GM08714 (cell line): Measurements from ENCODE around the gene PCYT1A.

Source experiments
- H3K4me3 ChIP-seq: fragments of 200-500 bp; sonication (Bioruptor generic); 2 replicates; pipeline ENCODE4 v1.5.1; 2014; ENCODE audit warnings: mild to moderate bottlenecking, low read length, inconsistent platforms
- ZNF274 ChIP-seq: IDR thresholded peaks from 2 replicates; pipeline ENCODE4 v1.6.1; 2012; ENCODE audit warnings: mild to moderate bottlenecking, low read depth, low read length

PCYT1A gene

DNA sequence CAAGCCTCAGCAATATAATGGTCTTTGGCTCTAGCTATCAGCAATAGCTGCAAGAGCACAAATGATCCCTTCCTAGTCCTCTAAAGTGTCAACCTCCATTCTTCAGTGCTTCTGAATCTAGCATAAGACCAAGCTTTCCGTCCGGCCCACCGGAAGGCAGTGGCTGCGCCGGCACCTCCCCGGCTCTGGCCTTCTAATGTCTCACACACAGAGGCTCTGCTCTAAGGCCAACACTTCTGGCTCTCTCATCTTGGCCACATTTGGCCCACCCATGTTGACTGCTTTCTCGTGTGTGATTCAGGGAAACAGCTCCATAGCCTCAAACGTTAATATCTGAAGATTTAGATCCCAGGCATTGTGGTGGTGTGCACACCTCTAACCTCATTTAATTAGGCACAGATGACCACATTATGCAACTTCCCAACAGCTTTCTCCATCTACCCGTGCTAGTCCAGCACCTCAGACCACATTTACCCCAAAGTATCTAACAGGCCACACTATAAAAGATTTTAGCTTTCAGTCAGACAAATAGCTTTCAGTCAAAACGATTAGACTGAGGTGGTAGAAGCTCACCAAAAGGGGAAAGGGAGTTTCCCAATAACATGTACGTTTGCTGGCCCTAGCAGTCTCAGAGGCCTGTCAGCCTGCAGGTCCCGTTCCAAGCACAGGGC, 51.9 kb downstream of the PCYT1A start:
- H3K4me3 ChIP-seq: no peak overlapping the region
- no peak for TF ChIP-seq ZNF274

GRCh38 chr3:196232882-196233251, 54.7 kb downstream of the PCYT1A start:
- no peak for TF ChIP-seq ZNF274
- no peak overlapping the region for H3K4me3 ChIP-seq

DNA sequence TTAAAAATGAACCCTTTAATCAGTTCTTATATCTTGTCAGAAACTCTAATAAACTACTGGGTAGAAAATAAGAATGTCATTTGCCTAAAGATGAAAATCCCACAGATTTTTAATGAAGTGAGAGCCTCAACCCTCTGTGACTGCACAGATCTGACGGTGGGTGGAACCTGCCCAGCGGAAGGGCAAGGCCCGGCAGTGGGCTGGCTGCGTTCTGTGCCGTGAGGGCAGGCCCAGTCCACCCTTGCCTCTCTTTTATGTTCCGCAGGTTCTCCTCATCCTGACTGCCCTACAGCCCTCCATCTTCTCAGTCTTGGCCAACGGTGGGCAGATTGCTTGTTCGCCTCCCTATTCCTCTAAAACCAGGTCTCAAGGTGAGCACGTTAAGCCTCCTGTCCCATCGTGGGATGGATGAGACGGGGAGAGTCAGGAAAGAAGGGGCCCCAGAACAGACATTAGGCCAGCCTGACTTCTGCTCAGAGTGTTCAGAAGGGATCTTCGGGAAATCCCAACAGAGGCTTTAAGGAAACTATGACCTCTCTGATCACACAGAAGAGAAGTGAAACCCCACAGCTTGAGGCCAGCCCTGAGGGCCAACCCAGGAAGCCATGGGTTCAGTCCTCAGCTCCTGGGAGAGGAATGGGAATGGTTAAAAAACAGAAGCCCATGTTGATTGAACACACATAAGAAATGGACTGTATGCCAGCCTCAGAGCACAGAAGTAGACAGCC, 55.2 kb downstream of the PCYT1A start:
- TF ChIP-seq ZNF274: no peak
- no peak overlapping the region for H3K4me3 ChIP-seq

DNA sequence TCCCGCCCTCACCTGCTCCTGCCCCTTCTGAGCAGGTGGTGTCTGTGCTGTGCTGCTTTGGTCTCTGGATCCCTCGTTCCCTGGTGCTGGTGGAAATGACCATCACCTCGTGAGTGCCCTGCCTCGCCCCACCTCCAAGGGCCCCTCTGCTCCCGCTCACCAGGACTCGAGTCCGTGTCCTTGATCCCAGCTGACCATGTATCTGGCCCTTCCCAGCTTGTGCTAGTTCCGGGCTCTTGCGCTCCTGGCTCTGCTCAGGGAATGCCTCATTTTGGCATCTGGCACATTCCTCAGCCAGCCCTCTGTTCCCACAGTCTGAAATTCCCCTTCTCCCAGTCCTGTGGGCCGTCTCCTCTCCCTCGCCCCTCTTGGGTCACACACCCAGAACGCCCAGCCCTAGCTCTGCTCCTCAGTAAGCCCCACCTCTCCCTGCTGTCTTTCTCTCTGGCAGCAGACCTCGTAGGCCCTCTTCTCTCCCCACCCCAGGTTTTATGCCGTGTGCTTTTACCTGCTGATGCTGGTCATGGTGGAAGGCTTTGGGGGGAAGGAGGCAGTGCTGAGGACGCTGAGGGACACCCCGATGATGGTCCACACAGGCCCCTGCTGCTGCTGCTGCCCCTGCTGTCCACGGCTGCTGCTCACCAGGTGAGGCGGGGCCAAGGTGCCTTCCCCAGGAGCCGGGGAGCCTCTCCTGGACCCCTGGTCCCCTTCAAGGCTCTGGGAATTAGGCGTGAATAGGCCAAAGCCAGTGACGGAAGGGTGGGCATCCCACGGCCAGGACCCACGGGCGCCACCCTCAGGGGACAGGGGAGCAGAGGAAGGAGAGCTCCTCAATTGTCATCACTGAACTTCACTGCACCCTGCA, 59.7 kb downstream of the PCYT1A start:
- H3K4me3 ChIP-seq: no peak overlapping the region

DNA sequence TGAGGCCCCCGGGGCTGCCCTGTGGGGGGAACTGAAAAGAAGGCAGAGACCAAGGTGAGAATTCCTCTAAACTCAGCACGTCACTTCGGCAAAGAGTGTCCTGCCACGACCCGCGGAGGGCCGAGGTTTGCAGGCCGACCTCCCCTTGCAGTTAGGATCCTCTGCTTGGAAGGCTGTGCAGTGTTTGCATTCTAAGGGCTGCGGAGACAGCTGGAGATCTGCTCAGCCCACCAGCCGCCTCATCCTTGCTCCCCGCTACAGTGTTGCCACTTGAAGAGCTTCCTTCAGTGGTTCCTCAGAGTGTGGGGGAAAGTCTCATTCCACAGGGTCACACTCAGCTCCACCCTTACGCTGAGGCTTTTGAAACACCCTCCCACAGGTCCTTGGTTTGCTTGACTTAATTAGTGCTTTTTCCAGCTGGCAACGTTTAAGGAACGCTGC, 60.4 kb downstream of the PCYT1A start:
- TF ChIP-seq ZNF274: no peak
- no peak overlapping the region for H3K4me3 ChIP-seq

More for the DNA sequence above, 59.7 kb downstream of the PCYT1A start:
- no peak for TF ChIP-seq ZNF274

- TF ChIP-seq ZNF274: no peak
- H3K4me3 ChIP-seq: no peak overlapping the region
These were observed 61.7 kb downstream of the PCYT1A start for GRCh38 chr3:196225763-196226364.

GRCh38 chr3:196225086-196225485, 62.4 kb downstream of the PCYT1A start:
- no peak for TF ChIP-seq ZNF274
- no peak overlapping the region for H3K4me3 ChIP-seq

DNA sequence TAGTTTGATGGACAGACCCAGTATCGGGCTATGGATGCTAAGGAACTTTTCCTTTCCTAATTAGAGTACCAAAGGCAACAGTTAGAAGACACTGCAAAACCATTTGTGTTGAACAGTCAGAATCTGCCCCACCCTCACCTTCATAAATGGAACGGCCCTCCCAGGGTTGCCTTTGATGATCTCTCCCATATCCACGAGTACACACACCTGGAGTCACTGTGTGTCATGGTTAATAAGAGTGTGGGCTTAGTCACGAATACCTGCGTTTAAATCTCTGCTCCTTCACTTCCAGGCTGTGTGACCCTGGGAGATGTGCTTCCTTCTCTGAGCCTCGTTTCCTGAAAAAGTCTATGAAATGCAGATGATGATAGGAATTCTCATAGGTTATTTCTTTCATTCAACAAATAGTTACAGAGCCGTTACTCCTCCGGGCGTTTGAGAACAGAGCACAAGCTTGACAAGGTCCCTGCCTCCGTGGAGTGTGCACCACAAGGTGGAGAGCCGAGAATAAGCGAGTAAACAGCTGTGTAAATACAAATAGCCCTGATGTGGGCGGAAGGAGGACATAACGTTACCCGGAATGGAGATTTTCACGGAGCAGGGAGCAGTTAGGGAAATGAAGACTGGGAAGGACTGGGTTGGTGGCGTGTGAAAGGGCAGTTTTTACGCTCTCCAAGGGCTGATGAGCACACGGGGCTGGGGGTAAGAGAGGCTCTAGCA, 64.5 kb downstream of the PCYT1A start:
- no peak overlapping the region for H3K4me3 ChIP-seq
- TF ChIP-seq ZNF274: no peak

DNA sequence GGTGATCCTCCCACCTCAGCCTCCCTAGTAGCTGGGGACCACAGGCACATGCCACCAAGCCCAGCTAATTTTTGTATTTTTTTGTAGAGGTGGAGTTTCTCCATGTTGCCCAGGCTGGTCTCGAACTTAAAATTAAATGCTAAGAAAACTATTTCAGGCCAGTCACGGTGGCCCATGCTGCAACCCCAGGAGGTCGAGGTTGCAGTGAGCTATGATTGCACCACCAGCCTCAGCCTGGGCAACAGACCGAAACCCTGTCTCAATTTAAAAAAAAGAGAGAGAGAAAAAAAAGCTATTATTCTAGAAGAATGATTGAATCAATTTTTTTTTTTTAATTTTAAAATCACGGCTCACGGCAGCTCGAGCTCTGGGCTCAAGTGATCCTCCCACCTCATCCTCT, 66.5 kb downstream of the PCYT1A start:
- no peak overlapping the region for H3K4me3 ChIP-seq

GRCh38 chr3:196220587-196220986, 66.9 kb downstream of the PCYT1A start:
- no peak for TF ChIP-seq ZNF274
- no peak overlapping the region for H3K4me3 ChIP-seq

More for the DNA sequence above, 66.5 kb downstream of the PCYT1A start:
- TF ChIP-seq ZNF274: no peak

GRCh38 chr3:196219970-196220311, 67.6 kb downstream of the PCYT1A start:
- TF ChIP-seq ZNF274: no peak
- H3K4me3 ChIP-seq: no peak overlapping the region

- peak overlapping the region; percentile 48; the same call in 1 of the 2 replicates for H3K4me3 ChIP-seq
- no peak for TF ChIP-seq ZNF274
These were observed 68.1 kb downstream of the PCYT1A start for GRCh38 chr3:196219194-196219969.

DNA sequence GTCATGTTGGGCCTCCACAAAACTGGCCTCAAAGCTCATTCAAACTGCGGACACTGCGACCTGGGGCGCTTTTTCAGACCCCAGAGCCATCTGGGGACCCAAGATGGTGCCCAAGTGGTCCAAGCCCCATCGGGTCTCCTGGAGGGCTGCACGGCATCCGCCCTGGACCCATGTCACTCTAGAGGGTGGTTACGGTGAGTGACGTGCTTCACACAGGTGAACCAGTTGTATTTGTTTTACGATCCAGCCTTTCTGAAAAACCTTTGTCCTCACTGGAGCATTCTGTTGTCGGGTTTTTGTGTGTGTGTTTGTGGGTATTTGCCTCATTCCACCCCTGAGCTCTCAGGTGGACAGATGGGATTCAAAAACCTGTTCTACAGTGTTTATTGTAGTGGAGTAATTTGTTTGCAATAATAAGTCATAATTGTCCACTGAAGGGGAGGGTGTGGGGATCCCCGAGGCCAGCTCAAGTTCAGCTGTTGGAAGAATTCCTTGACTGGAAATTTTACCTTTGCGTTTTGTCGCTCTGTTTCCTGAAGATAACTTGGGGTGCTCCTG, 69.3 kb downstream of the PCYT1A start:
- no peak for TF ChIP-seq ZNF274
- H3K4me3 ChIP-seq: no peak overlapping the region
